Vagina (tissue), 2 donors: ENCODE measurements around the gene CYP4A22.
"Not testable (repeated sequence)": the region's sequence is repeated elsewhere in the genome, so short reads cannot be mapped to it uniquely, and the experiment has no call there.

Source experiments
- CTCF ChIP-seq, 3 experiments: fragments of 450-650 bp in 2 of 3; fragments of 200-600 bp in 1 of 3; sonication (generic) in 1 of 3; IDR thresholded peaks; one replicate each; pipeline ENCODE4 v1.5.1; 2017 to 2019; ENCODE audit warnings: antibody characterized with exemption in 3 of 3, mild to moderate bottlenecking in 2 of 3, moderate library complexity in 2 of 3
- POLR2A ChIP-seq, 2 donors: fragments of 450-650 bp; IDR thresholded peaks; one replicate each; pipeline ENCODE4 v1.6.1; 2017; ENCODE audit warnings: antibody characterized with exemption in 2 of 2, mild to moderate bottlenecking in 2 of 2, moderate library complexity in 2 of 2
- POLR2AphosphoS5 ChIP-seq, 2 donors: sonication (generic); formaldehyde crosslinking; IDR thresholded peaks; one replicate each; pipeline ENCODE4 v1.9.0; 2017; ENCODE audit warnings: antibody characterized with exemption in 2 of 2, mild to moderate bottlenecking in 2 of 2, low read depth in 1 of 2; ENCODE audit not compliant: insufficient read depth in 1 of 2

DNA sequence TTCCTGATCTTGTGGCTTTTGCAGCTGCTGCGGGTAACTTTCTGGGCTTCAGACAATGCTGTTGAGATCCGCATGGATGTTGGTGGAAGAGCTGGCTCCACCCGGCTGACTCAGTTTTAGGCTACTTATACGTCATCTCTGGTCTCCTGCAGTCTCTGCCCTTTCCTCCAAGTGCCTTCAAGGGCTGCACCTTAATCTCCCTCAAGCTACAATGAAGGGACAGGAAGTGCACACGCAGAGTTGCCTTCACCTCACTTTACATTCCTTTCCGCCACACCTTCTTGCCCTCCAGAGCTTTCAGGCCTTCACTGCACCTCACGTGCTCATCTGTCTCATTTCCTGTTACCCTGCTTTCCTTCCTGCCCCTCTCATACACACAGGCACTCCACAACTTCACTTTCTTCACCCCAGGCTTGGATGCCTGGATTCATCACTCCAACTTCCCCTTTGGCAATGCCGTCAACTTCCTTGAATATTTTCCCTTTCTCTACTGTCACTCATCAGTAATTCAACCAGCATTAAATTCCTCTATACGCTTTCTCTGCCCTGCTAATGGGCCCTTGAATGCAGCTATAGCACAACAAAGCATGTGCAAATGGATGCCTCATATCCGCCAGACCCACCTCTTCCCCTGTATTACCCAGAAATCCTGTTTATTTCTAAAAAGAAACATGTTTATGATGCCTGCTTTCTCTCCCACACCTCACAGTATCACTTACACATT is 29.2 kb upstream of the CYP4A22 start:
- not testable (repeated sequence) for TF ChIP-seq CTCF (IDR thresholded peaks at IDR 0.05); POLR2A (IDR thresholded peaks at IDR 0.05); POLR2AphosphoS5 (IDR thresholded peaks at IDR 0.05; ENCODE audit: insufficient read depth in 1 of 2, low read depth in 1 of 2)
